Measurements from ENCODE around the gene COMT. TPM values are rescaled to one million over a fixed set of nuclear protein-coding genes. Genes with fewer than 3 reads are reported as not detected.
A peak's percentile ranks its signal among the peaks of the same experiment; 100 is the strongest.

The COMT gene
- total RNA-seq, 1 donor from 2014 or later, result 49.0 TPM

- DNase-seq (ENCODE audit: low spot score), result no peak
- H3K4me1 Mint-ChIP-seq (ENCODE audit: unreplicated experiment), result peaks cover 2% of the 10 kb centered on the region
Observed at GRCh38 chr22:20009582-20010306, 68.2 kb downstream of the COMT start.

GRCh38 chr22:20010307-20011122, 68.9 kb downstream of the COMT start:
- no peaks in the 10 kb centered on the region for H3K36me3 Mint-ChIP-seq (ENCODE audit: low read depth, unreplicated experiment)
- no peak for DNase-seq (ENCODE audit: low spot score)
- no peak overlapping the region for H3K4me3 Mint-ChIP-seq (ENCODE audit: unreplicated experiment)
- no peaks in the 10 kb centered on the region for H3K9me3 Mint-ChIP-seq (ENCODE audit: unreplicated experiment)
- peaks cover 6% of the 10 kb centered on the region for H3K27me3 Mint-ChIP-seq (ENCODE audit: unreplicated experiment)
- no peak for TF ChIP-seq CTCF (IDR thresholded peaks at IDR 0.05; ENCODE audit: unreplicated experiment)
- H3K27ac Mint-ChIP-seq (ENCODE audit: unreplicated experiment), result peak overlapping the region; percentile 36
- H3K4me1 Mint-ChIP-seq (ENCODE audit: unreplicated experiment), result peaks cover 2% of the 10 kb centered on the region

More at GRCh38 chr22:20009582-20010306, 68.2 kb downstream of the COMT start:
- H3K27me3 Mint-ChIP-seq (ENCODE audit: unreplicated experiment), result peaks cover 4% of the 10 kb centered on the region
- H3K4me3 Mint-ChIP-seq (ENCODE audit: unreplicated experiment), result no peak overlapping the region
- peaks cover 3% of the 10 kb centered on the region for H3K36me3 Mint-ChIP-seq (ENCODE audit: low read depth, unreplicated experiment)
- H3K27ac Mint-ChIP-seq (ENCODE audit: unreplicated experiment), result no peak overlapping the region
- no peaks in the 10 kb centered on the region for H3K9me3 Mint-ChIP-seq (ENCODE audit: unreplicated experiment)
- TF ChIP-seq CTCF (IDR thresholded peaks at IDR 0.05; ENCODE audit: unreplicated experiment), result no peak

- DNase-seq (ENCODE audit: low spot score), result no peak
- peaks cover 6% of the 10 kb centered on the region for H3K27me3 Mint-ChIP-seq (ENCODE audit: unreplicated experiment)
- no peaks in the 10 kb centered on the region for H3K9me3 Mint-ChIP-seq (ENCODE audit: unreplicated experiment)
- H3K27ac Mint-ChIP-seq (ENCODE audit: unreplicated experiment), result no peak overlapping the region
- H3K4me1 Mint-ChIP-seq (ENCODE audit: unreplicated experiment), result peaks cover 2% of the 10 kb centered on the region
- TF ChIP-seq CTCF (IDR thresholded peaks at IDR 0.05; ENCODE audit: unreplicated experiment), result no peak
- H3K4me3 Mint-ChIP-seq (ENCODE audit: unreplicated experiment), result no peak overlapping the region
- H3K36me3 Mint-ChIP-seq (ENCODE audit: low read depth, unreplicated experiment), result no peaks in the 10 kb centered on the region
Observed at GRCh38 chr22:20011123-20011992, 69.8 kb downstream of the COMT start.

GRCh38 chr22:20011993-20012740, 70.6 kb downstream of the COMT start:
- no peaks in the 10 kb centered on the region for H3K36me3 Mint-ChIP-seq (ENCODE audit: low read depth, unreplicated experiment)
- H3K4me3 Mint-ChIP-seq (ENCODE audit: unreplicated experiment), result peak overlapping the region; percentile 75
- H3K27ac Mint-ChIP-seq (ENCODE audit: unreplicated experiment), result no peak overlapping the region
- peaks cover 2% of the 10 kb centered on the region for H3K4me1 Mint-ChIP-seq (ENCODE audit: unreplicated experiment)
- no peak for DNase-seq (ENCODE audit: low spot score)
- TF ChIP-seq CTCF (IDR thresholded peaks at IDR 0.05; ENCODE audit: unreplicated experiment), result no peak
- H3K9me3 Mint-ChIP-seq (ENCODE audit: unreplicated experiment), result no peaks in the 10 kb centered on the region
- peaks cover 6% of the 10 kb centered on the region for H3K27me3 Mint-ChIP-seq (ENCODE audit: unreplicated experiment)
